ENCODE measurements around the gene RAB4B.
"Not testable (repeated sequence)": the region's sequence is repeated elsewhere in the genome, so short reads cannot be mapped to it uniquely, and the experiment has no call there.

The RAB4B gene

GRCh38 chr19:40777937-40778705, at the start of gene RAB4B:
TSS of gene RAB4B (plus strand) at chr19:40778247. CDS start at chr19:40778376, 129 bp downstream.
- TF ChIP-seq, protein P1, sequence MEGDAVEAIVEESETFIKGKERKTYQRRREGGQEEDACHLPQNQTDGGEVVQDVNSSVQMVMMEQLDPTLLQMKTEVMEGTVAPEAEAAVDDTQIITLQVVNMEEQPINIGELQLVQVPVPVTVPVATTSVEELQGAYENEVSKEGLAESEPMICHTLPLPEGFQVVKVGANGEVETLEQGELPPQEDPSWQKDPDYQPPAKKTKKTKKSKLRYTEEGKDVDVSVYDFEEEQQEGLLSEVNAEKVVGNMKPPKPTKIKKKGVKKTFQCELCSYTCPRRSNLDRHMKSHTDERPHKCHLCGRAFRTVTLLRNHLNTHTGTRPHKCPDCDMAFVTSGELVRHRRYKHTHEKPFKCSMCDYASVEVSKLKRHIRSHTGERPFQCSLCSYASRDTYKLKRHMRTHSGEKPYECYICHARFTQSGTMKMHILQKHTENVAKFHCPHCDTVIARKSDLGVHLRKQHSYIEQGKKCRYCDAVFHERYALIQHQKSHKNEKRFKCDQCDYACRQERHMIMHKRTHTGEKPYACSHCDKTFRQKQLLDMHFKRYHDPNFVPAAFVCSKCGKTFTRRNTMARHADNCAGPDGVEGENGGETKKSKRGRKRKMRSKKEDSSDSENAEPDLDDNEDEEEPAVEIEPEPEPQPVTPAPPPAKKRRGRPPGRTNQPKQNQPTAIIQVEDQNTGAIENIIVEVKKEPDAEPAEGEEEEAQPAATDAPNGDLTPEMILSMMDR (IDR thresholded peaks at IDR 0.05; ENCODE audit: control insufficient read depth, extremely low read depth, insufficient read depth) = no peak
- peak; percentile 92 for DNase-seq (ENCODE audit: low read depth)
- H3K4me3 ChIP-seq (ENCODE audit: low read depth, low read length) = peak within 1 kb of the TSS; percentile 63

DNA sequence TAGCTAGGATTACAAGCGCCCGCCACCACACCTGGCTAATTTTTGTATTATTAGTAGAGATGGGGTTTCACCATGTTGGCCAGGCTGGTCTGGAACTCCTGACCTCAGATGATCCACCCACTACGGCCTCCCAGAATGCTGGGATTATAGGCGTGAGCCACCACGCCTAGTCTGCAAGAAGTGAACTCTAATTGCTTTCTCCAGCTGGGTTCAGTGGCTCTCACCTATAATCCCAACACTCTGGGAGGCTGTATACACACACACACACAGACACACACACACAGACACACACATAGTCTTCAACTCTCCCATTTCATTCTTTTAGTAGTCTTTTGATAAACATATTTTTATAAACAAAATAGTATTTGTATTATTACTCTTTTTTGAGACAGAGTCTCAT, 48.0 kb upstream of the RAB4B start:
- not testable (repeated sequence) for DNase-seq (ENCODE audit: low read depth); H3K4me3 ChIP-seq (ENCODE audit: low read depth, low read length)

- DNase-seq (ENCODE audit: low read depth); H3K4me3 ChIP-seq (ENCODE audit: low read depth, low read length): not testable (repeated sequence)
These were observed 45.7 kb upstream of the RAB4B start for GRCh38 chr19:40732304-40732703.

GRCh38 chr19:40733149-40733548, 44.9 kb upstream of the RAB4B start:
- DNase-seq (ENCODE audit: low read depth) = no peak
- TF ChIP-seq, protein P1 (IDR thresholded peaks at IDR 0.05; ENCODE audit: control insufficient read depth, extremely low read depth, insufficient read depth) = no peak
- no peak overlapping the region for H3K4me3 ChIP-seq (ENCODE audit: low read depth, low read length)

GRCh38 chr19:40735013-40735771, 42.9 kb upstream of the RAB4B start:
- DNase-seq (ENCODE audit: low read depth) = no peak
- H3K4me3 ChIP-seq (ENCODE audit: low read depth, low read length) = no peak overlapping the region
- TF ChIP-seq, protein P1 (IDR thresholded peaks at IDR 0.05; ENCODE audit: control insufficient read depth, extremely low read depth, insufficient read depth) = no peak

DNA sequence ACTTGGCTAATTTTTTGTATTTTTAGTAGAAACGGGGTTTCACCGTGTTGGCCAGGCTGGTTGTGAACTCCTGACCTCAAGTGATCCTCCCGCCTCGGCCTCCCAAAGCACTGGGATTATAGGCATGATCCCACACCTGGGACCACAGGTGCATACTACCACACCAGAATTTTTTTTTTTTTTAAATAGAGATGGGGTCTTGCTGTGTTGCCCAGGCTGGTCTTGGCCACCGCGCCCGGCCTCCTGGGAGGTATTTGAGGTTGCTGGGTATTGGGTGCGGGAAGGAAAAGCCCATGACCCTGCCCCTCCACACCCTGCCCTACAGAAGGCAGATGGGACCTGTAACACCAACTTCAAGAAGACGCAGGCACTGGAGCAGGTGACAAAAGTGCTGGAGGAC, 41.4 kb upstream of the RAB4B start:
- no peak for DNase-seq (ENCODE audit: low read depth)
- H3K4me3 ChIP-seq (ENCODE audit: low read depth, low read length) = no peak overlapping the region
- TF ChIP-seq, protein P1 (IDR thresholded peaks at IDR 0.05; ENCODE audit: control insufficient read depth, extremely low read depth, insufficient read depth) = no peak

GRCh38 chr19:40737102-40737644, 40.9 kb upstream of the RAB4B start:
- no peak for DNase-seq (ENCODE audit: low read depth)
- TF ChIP-seq, protein P1 (IDR thresholded peaks at IDR 0.05; ENCODE audit: control insufficient read depth, extremely low read depth, insufficient read depth) = no peak
- no peak overlapping the region for H3K4me3 ChIP-seq (ENCODE audit: low read depth, low read length)
